Hematopoietic multipotent progenitor cell treated with erythropoietin and hydrocortisone succinate and interleukin-3 and kit ligand, for 4 days (in vitro differentiated cells): ENCODE results near the gene ATP5F1B.
"Not testable (repeated sequence)": the region's sequence is repeated elsewhere in the genome, so short reads cannot be mapped to it uniquely, and the experiment has no call there.

Experiments
- DNase-seq: peaks from one replicate; pipeline ENCODE4 v3.0.0-alpha.2; 2015

ATP5F1B gene

GRCh38 chr12:56645717-56646446 is at the start of gene ATP5F1B:
Gene ATP5F1B (minus strand): TSS chr12:56645984. CDS start chr12:56645963, 21 bp downstream.
- peak; percentile 100 for DNase-seq

- DNase-seq: no peak
Observed at GRCh38 chr12:56694161-56694560, 48.4 kb upstream of the ATP5F1B start.

GRCh38 chr12:56688846-56689109 is 43.0 kb upstream of the ATP5F1B start:
- DNase-seq: no peak

GRCh38 chr12:56688129-56688845 is 42.5 kb upstream of the ATP5F1B start, which contains the start of gene PTGES3:
Gene PTGES3 (minus strand): TSS chr12:56688284. CDS start chr12:56687999, 285 bp downstream.
- DNase-seq: peak; percentile 100

GRCh38 chr12:56687223-56688128 is 41.7 kb upstream of the ATP5F1B start:
- peak; percentile 69 for DNase-seq

GRCh38 chr12:56684745-56685359 is 39.1 kb upstream of the ATP5F1B start:
- no peak for DNase-seq

- no peak for DNase-seq
Observed at GRCh38 chr12:56682323-56682722, 36.5 kb upstream of the ATP5F1B start.

GRCh38 chr12:56679883-56680575 is 34.2 kb upstream of the ATP5F1B start:
- DNase-seq: no peak

GRCh38 chr12:56678852-56679251 is 33.1 kb upstream of the ATP5F1B start:
- no peak for DNase-seq

- no peak for DNase-seq
Observed at GRCh38 chr12:56677680-56678079, 31.9 kb upstream of the ATP5F1B start.

GRCh38 chr12:56676851-56677580 is 31.2 kb upstream of the ATP5F1B start:
- no peak for DNase-seq

GRCh38 chr12:56671608-56672007 is 25.8 kb upstream of the ATP5F1B start:
- no peak for DNase-seq

GRCh38 chr12:56670836-56671235 is 25.1 kb upstream of the ATP5F1B start:
- DNase-seq: no peak

GRCh38 chr12:56668197-56668457 is 22.3 kb upstream of the ATP5F1B start:
- no peak for DNase-seq

GRCh38 chr12:56661979-56662638 is 16.3 kb upstream of the ATP5F1B start:
- DNase-seq: no peak

GRCh38 chr12:56661560-56661959 is 15.8 kb upstream of the ATP5F1B start:
- no peak for DNase-seq

- peak; percentile 49 for DNase-seq
Observed at GRCh38 chr12:56658921-56659320, 13.1 kb upstream of the ATP5F1B start.

- no peak for DNase-seq
Observed at GRCh38 chr12:56657416-56658379, 11.9 kb upstream of the ATP5F1B start.

GRCh38 chr12:56653781-56654180 is 8.0 kb upstream of the ATP5F1B start:
- not testable (repeated sequence) for DNase-seq

GRCh38 chr12:56648023-56648422 is 2.2 kb upstream of the ATP5F1B start:
- not testable (repeated sequence) for DNase-seq
